ENCODE data around the gene PLXNC1. TPM values are rescaled to one million over a fixed set of nuclear protein-coding genes. Genes with fewer than 3 reads are reported as not detected.

PLXNC1 gene
- total RNA-seq, 1 donor from 2014 or later, result 15.7 TPM

DNA sequence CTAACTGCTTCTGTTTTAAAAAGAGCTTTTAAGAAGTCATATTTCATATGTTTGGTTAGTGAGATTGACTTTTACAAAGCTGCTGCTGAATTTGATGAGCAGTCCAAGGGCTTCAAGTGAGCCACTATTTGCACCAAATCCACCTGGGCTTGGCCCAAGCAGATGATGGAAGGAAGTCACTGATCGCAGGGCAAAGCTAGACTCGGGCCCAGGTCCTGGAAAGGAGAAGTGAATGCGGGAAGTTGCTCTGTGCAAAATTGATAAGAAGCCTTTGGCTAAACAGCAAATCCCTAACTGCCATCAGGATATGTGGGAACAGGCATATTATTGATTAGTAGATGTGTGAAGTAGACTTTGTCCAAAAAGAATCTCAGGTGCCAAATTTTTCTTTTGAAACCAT is 30.5 kb downstream of the PLXNC1 start:
- H3K36me3 ChIP-seq, result no peaks in the 10 kb centered on the region
- H3K27me3 ChIP-seq, result no peaks in the 10 kb centered on the region
- TF ChIP-seq CTCF (IDR thresholded peaks at IDR 0.05), result no peak
- peaks cover 14% of the 10 kb centered on the region for H3K4me1 ChIP-seq
- ATAC-seq (no peak), DNase-seq (no peak)
- no peak overlapping the region for H3K4me3 ChIP-seq
- intact Hi-C loops (cut with DNase I), result no loop called here
- H3K9me3 ChIP-seq, result no peaks in the 10 kb centered on the region
- H3K27ac ChIP-seq, result no peak overlapping the region

DNA sequence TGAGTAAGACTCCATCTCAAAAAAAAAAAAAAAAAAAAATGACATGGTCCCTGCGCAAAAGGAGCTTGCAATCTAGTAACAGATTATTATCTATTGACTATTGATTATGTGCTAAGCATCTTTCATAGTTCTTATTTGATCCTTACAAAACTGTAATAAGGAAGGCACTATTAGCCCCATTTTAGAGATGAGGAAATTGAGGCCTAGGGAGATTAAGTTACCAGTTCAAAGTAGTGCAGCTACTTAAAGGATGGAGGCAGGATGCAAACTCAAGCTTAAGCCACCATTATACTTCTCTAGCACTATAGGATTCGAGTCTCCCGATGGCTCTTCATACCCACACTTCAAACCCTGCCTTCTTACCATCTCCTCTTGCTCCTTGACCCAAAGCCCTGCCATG is 31.3 kb downstream of the PLXNC1 start:
- Histone ChIP-seq H3K9me3 (no peaks in the 10 kb centered on the region), H3K4me1 (peaks cover 8% of the 10 kb centered on the region), H3K27me3 (no peaks in the 10 kb centered on the region), H3K4me3 (no peak overlapping the region), H3K27ac (no peak overlapping the region), H3K36me3 (no peaks in the 10 kb centered on the region)
- no peak for TF ChIP-seq CTCF (IDR thresholded peaks at IDR 0.05)
- intact Hi-C loops (cut with DNase I), result no loop called here
- no peak for ATAC-seq
- no peak for DNase-seq

DNA sequence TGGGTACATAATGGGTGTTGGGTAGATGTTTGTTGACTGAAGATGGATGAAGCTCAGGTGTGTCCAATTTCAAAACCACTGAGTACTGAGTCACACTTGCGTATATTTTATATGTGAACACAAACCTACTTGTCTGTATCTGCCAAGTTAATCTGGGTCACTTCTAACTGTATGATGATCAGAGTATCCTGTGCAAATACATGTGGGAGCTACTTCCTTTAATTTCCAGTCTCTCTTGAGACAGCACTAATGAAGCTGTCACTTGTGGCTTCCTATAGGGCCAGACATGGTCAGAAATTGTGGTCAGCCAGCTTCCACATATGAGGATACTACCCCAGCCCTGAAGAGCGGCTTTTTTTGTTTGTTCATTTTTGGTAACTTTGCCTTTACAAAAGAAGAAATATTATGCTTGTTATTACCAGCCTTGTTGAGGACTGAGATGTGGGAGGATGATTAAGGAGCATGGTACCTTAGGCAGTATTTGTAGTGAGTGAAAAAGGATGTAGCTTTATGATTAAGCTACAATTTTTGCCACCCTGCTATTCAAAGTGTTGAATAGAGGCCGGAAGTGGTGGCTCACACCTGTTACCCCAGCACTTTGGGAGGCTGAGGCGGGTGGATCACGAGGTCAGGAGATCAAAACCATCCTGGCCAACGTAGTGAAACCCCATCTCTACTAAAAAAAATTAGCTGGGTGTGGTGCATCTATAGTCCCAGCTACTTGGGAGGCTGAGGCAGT is 32.4 kb downstream of the PLXNC1 start:
- DNase-seq (no peak), ATAC-seq (peak; percentile 91)
- H3K27ac ChIP-seq, result no peak overlapping the region
- H3K27me3 ChIP-seq, result no peaks in the 10 kb centered on the region
- H3K4me1 ChIP-seq, result no peaks in the 10 kb centered on the region
- intact Hi-C loops (cut with DNase I), result no loop called here
- H3K4me3 ChIP-seq, result no peak overlapping the region
- no peak for TF ChIP-seq CTCF (IDR thresholded peaks at IDR 0.05)
- H3K36me3 ChIP-seq, result no peaks in the 10 kb centered on the region
- no peaks in the 10 kb centered on the region for H3K9me3 ChIP-seq

DNA sequence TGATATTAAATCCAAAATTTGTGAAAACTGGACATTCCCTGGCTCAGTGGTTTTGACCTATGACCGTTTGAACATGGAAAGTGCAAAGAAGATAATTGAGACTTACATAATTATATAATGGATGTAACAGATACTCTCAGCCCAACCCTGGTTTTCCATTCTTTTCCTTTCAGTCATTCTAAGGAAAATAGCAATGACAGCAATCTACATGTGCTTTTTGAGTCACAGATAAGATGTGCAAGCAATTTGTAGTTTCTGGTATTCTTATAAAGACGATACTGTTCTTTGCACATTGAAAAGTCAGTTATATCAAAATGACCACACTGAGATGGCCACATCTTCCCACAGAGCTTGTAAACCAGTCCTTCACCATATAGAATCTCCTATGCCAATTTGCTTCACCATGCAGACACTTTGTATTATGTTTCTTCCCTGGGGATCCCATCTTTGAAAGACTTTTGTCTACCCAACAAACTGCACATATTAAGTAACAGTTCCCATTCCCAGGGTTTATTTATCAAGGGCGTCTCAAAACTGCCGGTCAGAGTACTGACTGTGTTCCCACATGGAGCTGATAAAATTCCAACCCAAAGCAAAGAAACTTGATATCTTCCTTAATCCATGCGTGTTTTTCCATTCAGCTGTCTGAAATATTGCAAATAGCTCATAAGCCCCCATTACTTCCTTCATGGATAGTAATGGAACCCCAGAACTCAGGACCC is 34.8 kb downstream of the PLXNC1 start:
- DNase-seq (no peak), ATAC-seq (no peak)
- H3K4me1 ChIP-seq, result no peaks in the 10 kb centered on the region
- H3K27ac ChIP-seq, result no peak overlapping the region
- H3K36me3 ChIP-seq, result no peaks in the 10 kb centered on the region
- intact Hi-C loops (cut with DNase I), result no loop called here
- no peak for TF ChIP-seq CTCF (IDR thresholded peaks at IDR 0.05)
- no peak overlapping the region for H3K4me3 ChIP-seq
- no peaks in the 10 kb centered on the region for H3K27me3 ChIP-seq
- H3K9me3 ChIP-seq, result no peaks in the 10 kb centered on the region

- DNase-seq, result no peak
- Histone ChIP-seq H3K4me3 (no peak overlapping the region), H3K4me1 (no peaks in the 10 kb centered on the region), H3K27me3 (no peaks in the 10 kb centered on the region), H3K9me3 (no peaks in the 10 kb centered on the region), H3K36me3 (no peaks in the 10 kb centered on the region), H3K27ac (no peak overlapping the region)
- TF ChIP-seq CTCF (IDR thresholded peaks at IDR 0.05), result no peak
- intact Hi-C loops (cut with DNase I), result no loop called here
- ATAC-seq, result no peak
These were observed 35.5 kb downstream of the PLXNC1 start for GRCh38 chr12:94183708-94184379.

Measured in upper lobe of right lung (tissue), 1 donor.